ENCODE data around the gene CDRT4.
"Not testable (repeated sequence)": the region's sequence is repeated elsewhere in the genome, so short reads cannot be mapped to it uniquely, and the experiment has no call there.

Gene CDRT4

DNA sequence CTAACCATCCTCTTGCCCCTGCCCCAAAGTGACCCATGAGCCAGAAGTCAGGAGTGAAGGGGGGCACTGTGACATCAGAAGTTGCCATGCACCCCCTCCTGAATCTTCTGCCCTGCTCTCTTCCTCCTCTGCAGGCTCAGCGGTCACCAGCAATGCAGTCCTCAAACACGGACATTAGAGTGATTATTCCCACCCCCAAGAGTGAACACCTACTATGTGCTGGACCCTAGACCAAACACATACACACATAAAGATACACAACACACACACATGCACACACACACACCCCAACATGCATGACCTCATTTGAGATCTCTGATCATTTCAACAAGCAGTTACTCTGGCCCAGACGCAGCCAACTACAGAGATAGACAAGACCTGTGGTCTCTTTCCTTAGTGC lies at the start of gene CDRT4:
TSS of gene CDRT4 (minus strand) at position 30 of the 400 bp plus-strand sequence. CDS start 27,383 bp downstream, outside the sequence.
- DNase-seq (ENCODE audit: low read depth in 1 of 2, low spot score in 1 of 2): no peak

DNA sequence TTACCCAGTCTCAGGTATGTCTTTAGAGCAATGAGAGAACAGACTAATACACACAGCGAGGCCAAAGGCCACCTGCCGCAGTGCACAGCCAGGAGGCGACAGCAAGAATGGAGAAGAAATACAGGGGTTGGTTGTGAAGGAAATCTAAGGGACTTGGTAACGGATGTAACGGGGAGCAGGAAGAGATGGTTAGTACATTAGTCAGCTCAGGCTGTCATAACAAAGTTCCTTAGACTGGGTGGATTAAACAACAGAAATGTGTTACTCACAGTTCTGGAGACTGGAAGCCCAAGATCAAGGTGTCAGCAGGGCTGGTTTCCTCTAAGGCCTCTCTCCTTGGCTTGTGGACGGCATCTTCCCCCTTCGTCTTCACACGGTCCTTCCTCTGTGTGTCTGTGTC lies 48.7 kb upstream of the CDRT4 start:
- no peak for DNase-seq (ENCODE audit: low read depth in 1 of 2, low spot score in 1 of 2)

GRCh38 chr17:15514469-15514868 lies 47.0 kb upstream of the CDRT4 start:
- no peak for DNase-seq (ENCODE audit: low read depth in 1 of 2, low spot score in 1 of 2)

- no peak for DNase-seq (ENCODE audit: low read depth in 1 of 2, low spot score in 1 of 2)
Measured at GRCh38 chr17:15513856-15514459, 46.5 kb upstream of the CDRT4 start.

GRCh38 chr17:15513058-15513791 lies 45.8 kb upstream of the CDRT4 start:
- DNase-seq (ENCODE audit: low read depth in 1 of 2, low spot score in 1 of 2): no peak

GRCh38 chr17:15512071-15512709 lies 44.8 kb upstream of the CDRT4 start:
- DNase-seq (ENCODE audit: low read depth in 1 of 2, low spot score in 1 of 2): no peak

GRCh38 chr17:15511142-15511541 lies 43.7 kb upstream of the CDRT4 start:
- no peak for DNase-seq (ENCODE audit: low read depth in 1 of 2, low spot score in 1 of 2)

GRCh38 chr17:15510361-15510760 lies 42.9 kb upstream of the CDRT4 start:
- DNase-seq (ENCODE audit: low read depth in 1 of 2, low spot score in 1 of 2): no peak

DNA sequence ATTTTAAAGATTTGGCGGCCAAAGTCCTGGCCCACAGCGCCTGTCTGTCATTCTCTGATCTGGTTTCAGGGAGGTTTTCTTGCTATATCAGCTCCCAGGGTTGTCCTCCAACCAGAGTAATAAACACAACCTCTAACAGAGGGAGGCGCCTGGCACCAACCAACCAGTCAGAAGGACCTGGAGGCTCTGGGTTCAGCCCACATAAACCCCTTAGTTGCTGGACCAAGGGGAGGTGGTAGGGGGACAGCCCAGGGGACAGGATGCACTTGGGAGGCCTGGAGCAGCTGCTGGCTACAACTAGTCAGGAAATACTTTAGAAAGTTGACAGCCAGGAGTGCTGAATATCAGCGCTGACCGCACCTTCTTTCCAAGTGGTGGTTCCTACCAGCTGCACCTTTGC lies 41.7 kb upstream of the CDRT4 start:
- DNase-seq (ENCODE audit: low read depth in 1 of 2, low spot score in 1 of 2): no peak

- DNase-seq (ENCODE audit: low read depth in 1 of 2, low spot score in 1 of 2): no peak
Measured at GRCh38 chr17:15508466-15508865, 41.0 kb upstream of the CDRT4 start.

- no peak for DNase-seq (ENCODE audit: low read depth in 1 of 2, low spot score in 1 of 2)
Measured at GRCh38 chr17:15507896-15508295, 40.5 kb upstream of the CDRT4 start.

GRCh38 chr17:15507001-15507400 lies 39.6 kb upstream of the CDRT4 start:
- no peak for DNase-seq (ENCODE audit: low read depth in 1 of 2, low spot score in 1 of 2)

DNA sequence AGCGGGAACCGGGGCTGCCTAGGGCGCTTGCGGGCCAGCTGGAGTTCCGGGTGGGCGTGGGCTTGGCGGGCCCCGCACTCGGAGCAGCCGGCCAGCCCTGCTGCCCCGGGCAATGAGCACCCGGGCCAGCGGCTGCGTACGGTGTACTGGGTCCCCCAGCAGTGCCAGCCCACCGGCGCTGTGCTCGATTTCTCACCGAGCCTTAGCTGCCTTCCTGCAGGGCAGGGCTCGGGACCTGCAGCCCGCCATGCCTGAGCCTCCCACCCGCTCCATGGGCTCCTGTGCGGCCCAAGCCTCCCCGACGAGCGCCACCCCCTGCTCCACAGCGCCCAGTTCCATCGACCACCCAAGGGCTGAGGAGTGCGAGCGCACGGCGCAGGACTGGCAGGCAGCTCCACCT lies 38.3 kb upstream of the CDRT4 start:
- not testable (repeated sequence) for DNase-seq (ENCODE audit: low read depth in 1 of 2, low spot score in 1 of 2)

DNA sequence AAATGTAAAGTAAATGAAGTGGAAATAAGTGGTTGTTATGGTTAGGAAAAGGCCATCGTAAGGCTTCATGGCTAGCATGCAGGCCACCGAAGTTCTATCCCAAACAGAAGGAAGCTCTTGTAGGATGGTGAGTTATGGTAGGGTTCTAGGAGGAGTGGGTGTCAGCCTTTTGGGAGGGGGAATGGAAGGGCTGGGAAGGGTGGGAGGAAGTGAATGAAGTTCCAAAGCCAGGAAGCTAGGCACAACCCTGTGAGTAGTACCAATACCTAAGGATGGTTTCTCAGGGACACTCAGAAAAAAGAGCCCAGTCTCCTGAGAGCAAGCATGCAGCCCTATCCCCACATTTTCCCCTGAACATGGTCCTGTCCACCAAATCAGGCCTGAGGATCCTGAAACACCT lies 36.3 kb upstream of the CDRT4 start:
- DNase-seq (ENCODE audit: low read depth in 1 of 2, low spot score in 1 of 2): no peak

DNA sequence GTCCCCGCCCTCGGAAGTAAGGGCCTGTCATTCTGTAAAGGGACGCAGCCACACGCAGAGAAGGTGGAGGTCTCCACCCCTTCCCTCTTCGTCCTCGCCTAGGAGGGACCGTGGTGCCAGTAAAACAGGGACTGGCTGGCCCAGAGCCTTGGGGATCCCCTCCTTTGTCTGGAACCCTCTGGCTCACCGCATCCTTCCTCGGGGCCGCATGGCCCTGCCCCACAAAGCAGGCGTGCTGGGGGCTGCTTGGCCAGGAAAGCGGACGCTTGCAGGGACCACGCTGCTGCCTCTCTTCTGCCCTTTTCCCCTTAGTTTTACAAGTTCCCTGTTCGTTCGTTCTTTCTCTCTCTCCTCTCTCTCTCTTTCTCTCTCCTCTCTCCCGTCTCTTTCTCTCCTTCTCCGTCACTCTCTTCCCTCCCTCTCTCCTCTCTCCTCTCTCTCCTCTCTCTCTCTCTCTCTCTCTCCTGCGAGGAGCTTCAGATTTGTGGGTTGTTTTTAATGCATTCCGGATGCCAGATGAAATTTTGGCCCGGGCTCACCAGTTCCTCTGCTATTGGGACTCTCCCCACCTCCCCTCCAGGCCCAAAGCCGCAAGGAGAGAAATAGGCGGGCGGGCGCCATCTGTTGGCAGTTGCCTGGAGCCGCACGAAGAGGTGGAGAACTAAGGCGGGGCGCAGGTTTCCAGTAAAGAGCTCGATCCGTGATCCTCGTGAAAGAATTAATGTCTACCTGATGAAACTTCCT lies 35.1 kb upstream of the CDRT4 start:
- peak; percentile 7 to 64 for DNase-seq (ENCODE audit: low read depth in 1 of 2, low spot score in 1 of 2)

DNA sequence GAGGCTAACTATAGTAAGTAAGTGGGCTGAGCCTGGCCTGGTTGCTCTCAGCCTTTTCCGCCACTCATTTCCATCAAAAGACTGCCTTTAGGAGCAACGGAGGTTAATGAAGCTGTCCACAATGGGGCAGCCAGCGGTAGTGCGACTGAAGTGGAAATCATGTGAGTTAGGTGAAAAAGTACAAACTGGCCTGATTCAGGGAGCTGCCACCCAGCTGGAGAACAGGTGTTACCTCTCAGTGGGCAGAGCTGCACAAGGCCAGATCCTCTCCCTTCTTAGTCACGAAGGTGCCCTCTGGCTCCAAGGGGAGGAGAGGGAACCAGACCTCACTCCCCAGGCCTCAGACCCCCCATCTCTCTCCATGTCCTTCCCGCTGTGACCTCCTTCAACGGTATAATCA lies 34.4 kb upstream of the CDRT4 start:
- DNase-seq (ENCODE audit: low read depth in 1 of 2, low spot score in 1 of 2): no peak

DNA sequence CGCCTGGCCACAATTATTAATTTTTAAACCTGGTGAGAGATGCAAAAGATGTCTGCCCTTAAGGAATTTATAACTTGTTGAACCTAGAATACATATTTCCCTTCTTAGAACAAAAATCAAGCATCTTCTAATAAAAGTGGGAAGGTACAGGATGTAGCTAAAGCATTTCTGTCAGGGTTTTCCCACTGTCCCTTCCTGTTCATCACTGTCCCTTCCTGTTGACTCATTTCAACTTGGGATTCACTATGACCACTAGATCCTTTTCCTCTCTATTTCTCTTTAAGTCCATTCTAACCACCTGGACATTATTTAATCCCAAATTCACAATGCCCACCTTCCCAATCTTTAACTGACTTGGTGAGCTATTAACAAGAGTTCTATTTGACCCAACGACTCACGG lies 33.9 kb upstream of the CDRT4 start:
- DNase-seq (ENCODE audit: low read depth in 1 of 2, low spot score in 1 of 2): no peak

DNA sequence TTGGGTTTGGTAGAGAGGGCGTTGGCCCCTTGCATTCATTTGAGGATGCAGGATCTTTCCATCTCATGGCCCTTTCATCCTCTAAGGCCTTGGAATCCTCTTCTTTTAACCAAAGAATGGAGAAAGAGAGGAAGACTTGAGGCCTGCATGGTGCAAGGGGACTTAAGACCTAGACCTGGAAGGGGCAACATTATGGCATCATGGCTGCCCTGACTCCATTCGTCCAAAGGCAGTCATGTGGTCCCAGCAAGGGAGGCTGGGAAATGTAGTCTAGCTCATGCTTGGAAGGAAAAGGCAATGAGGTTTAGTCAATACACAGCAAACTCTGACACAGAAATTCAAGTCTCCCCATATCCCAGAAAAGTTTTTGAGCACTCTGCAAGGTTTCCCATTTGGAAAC lies 30.7 kb upstream of the CDRT4 start:
- DNase-seq (ENCODE audit: low read depth in 1 of 2, low spot score in 1 of 2): no peak

DNA sequence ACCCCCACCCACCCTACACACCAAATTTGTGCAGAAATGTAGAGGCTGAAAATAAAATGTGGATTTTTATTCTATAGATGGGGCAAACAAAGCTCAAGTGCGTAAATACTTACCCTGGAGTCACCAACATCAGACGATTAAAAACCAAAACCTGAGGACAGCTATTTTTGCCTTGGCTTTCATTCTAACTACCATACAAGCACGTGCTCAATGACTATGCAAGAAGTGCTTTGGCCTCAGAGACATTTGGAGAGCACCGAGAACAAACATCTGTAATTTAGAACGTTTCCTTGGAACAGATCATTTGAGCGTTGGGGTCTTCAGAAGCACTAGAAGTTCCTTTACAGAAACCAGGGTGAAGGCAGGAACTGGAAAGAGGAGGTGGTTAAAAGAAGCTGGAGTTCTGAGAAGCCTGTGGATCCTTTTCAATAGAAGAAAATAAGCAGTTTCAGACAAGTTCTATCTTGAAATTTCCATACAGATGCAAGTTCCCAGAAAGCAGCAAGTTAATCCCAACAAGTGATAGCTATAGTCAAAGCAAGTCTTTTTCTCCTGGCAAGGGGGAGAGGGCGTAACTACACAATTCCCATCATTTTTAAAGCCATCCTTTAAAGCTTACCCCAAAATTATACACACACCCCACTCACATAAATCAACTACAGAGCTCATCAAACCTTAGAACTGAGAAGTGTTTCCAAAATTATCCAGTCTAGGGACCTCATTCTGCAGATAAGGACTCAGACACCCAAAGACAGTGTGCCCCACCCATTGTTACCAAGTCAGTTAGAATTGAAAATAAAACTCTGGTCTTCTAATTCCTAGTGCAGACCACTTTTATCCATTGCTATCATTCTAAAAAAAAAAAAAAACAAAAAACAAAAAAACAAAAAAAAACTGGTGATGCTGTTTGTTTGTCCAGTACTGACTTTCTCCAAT lies 29.6 kb upstream of the CDRT4 start:
- no peak for DNase-seq (ENCODE audit: low read depth in 1 of 2, low spot score in 1 of 2)

DNA sequence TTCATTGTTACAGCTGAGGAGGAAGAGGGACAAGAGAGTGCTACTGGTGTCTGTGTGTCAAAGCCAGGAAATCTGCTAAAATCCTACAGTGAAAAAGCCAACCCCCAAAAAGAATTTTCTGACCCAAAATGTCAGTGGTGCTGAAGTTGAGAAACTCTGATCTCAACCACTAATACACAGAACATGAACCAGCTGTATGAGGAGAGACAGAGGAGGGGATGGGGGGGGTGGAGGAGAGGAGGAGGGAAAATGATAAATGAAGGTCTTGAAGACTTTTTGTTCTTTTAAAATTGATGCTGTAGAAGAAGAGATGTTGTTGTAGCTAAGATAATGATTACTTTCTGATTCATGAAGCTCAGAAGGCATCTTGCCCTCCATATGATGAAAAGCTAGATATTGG lies 27.4 kb upstream of the CDRT4 start:
- DNase-seq (ENCODE audit: low read depth in 1 of 2, low spot score in 1 of 2): no peak

DNA sequence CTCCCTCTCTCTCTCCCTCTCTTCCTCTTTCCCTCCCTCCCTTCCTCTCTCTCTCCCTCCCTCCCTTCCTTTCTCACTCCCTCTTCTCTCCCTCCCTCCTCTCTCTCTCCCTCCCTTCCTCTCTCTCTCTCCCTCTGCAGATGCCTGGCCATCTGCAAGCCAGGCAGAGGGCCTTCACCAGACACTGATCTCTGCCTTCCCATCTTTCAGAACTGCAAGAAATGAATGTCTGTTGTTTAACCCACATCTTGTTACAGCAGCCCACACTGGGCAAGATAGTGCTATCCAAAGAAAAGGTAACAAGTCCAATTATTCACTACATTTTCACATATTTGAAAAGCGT lies 26.2 kb upstream of the CDRT4 start:
- no peak for DNase-seq (ENCODE audit: low read depth in 1 of 2, low spot score in 1 of 2)

All from stimulated activated CD4-positive, alpha-beta T cell treated with anti-CD3 and anti-CD28 coated beads, Interleukin-15, amount 100 ng/mL, for 1 hour (primary cell).